ENCODE measurements around the gene MOAP1. TPM values are rescaled to one million over a fixed set of nuclear protein-coding genes. Genes with fewer than 3 reads are reported as not detected.

The MOAP1 gene
- total and polyA plus RNA-seq, 2 of the 8 experiments (the other 6 are each of a cell fraction or from before 2014, with no cell fraction given): 18.3 to 20.1 TPM

GRCh38 chr14:93186466-93186865 is 1.8 kb upstream of the MOAP1 start:
- TF ChIP-seq SUZ12 (IDR thresholded peaks at IDR 0.05; ENCODE audit: low read length): no peak
- TF ChIP-seq CEBPB (IDR thresholded peaks at IDR 0.05; ENCODE audit: low read depth, low read length): no peak
- TF ChIP-seq HDAC6 (IDR thresholded peaks at IDR 0.05; ENCODE audit: low read depth, low read length): no peak
- CTCF ChIA-PET (ENCODE audit: partially characterized antibody): interaction anchor here (0.8 to 1.4 kb wide), 3 partner anchors 10 to 81 kb away, joined by 3 to 11 read pairs (median 3); partner anchors contain the start of genes GON7 and UBR7

More at GRCh38 chr14:93186466-93186865, 1.8 kb upstream of the MOAP1 start:
- H3K9me3 ChIP-seq (ENCODE audit: insufficient read depth in 2 of 2, low read depth in 1 of 2, low read length in 1 of 2): no peaks in the 10 kb centered on the region
- H2BK20ac ChIP-seq (ENCODE audit: low read length): no peak overlapping the region
- H3K14ac ChIP-seq (ENCODE audit: insufficient read length): no peak overlapping the region
- no peak overlapping the region for H2BK120ac ChIP-seq (replicated peaks; ENCODE audit: low read depth, low read length)
- peaks cover 2% of the 10 kb centered on the region; the same call in 1 of the 2 replicates for H3K23me2 ChIP-seq (ENCODE audit: low read depth, low read length)
- no peaks in the 10 kb centered on the region for H3K27me3 ChIP-seq (replicated peaks in 1 of 4; ENCODE audit: control insufficient read depth in 3 of 4, extremely low read depth in 1 of 4, insufficient read depth in 3 of 4, low read length in 3 of 4)
- H2AFZ ChIP-seq (ENCODE audit: low read length): no peak overlapping the region
- H3K4me3 ChIP-seq (ENCODE audit: extremely low read depth in 1 of 4, insufficient read depth in 2 of 4, low read depth in 3 of 4, low read length in 4 of 4): no peak overlapping the region
- H3K18ac ChIP-seq (ENCODE audit: extremely low read depth, low read length): no peak overlapping the region
- H4K5ac ChIP-seq (ENCODE audit: insufficient read length, low read depth, low read length): no peak overlapping the region
- no peak overlapping the region for H4K91ac ChIP-seq (replicated peaks; ENCODE audit: insufficient read length, low read length)
- H3K79me2 ChIP-seq (ENCODE audit: control insufficient read depth in 1 of 2, insufficient read depth in 2 of 2, low read length in 2 of 2): peaks cover 4 to 23% of the 10 kb centered on the region in 2 experiments; a peak in 3 of 4 replicates
- 89% methylated on average over 6 of the region's 6 CpGs; no CpG with 5 or more reads in 1 of the 2 experiments for WGBS, 2 experiments (ENCODE audit: extremely low coverage in 1 of 2, insufficient coverage in 1 of 2, insufficient read length in 1 of 2, insufficient replicate concordance in 2 of 2, low coverage in 1 of 2, low lambda C conversion rate in 2 of 2, missing lambda C conversion rate in 1 of 2)
- no peak overlapping the region for H3K4me2 ChIP-seq (ENCODE audit: insufficient read depth in 1 of 2, low read depth in 2 of 2, low read length in 2 of 2)
- H2BK5ac ChIP-seq (ENCODE audit: low read depth, low read length): no peak overlapping the region
- POLR2A ChIA-PET (ENCODE audit: partially characterized antibody): interaction anchor here (1.4 kb wide), 1 partner anchor 10 kb away, joined by 4 read pairs; no protein-coding TSS in a partner anchor
- no peak for DNase-seq (ENCODE audit: low read depth in 1 of 2, low spot score in 2 of 2)
- H3K9ac ChIP-seq (replicated peaks in 1 of 4; ENCODE audit: extremely low read depth in 1 of 4, low read depth in 3 of 4, low read length in 3 of 4): no peak overlapping the region
- H3K56ac ChIP-seq (replicated peaks; ENCODE audit: insufficient read length, low read depth, low read length): no peak overlapping the region
- peaks cover 5% of the 10 kb centered on the region for H3K79me1 ChIP-seq (ENCODE audit: low read depth, low read length)
- no peak overlapping the region for H3K4ac ChIP-seq (replicated peaks; ENCODE audit: insufficient read length, low read depth, low read length)
- peaks cover 0 to 17% (median 0%) of the 10 kb centered on the region in 4 experiments; a peak in 3 of 8 replicates for H3K36me3 ChIP-seq (ENCODE audit: control insufficient read depth in 2 of 4, insufficient read depth in 4 of 4, low read length in 3 of 4)
- H3K23ac ChIP-seq (ENCODE audit: insufficient read length): no peak overlapping the region
- H2BK15ac ChIP-seq (ENCODE audit: low read length): no peak overlapping the region
- peaks cover 0 to 5% (median 2%) of the 10 kb centered on the region in 4 experiments; a peak in 3 of 7 replicates for H3K4me1 ChIP-seq (replicated peaks in 1 of 4; ENCODE audit: control insufficient read depth in 3 of 4, insufficient read depth in 4 of 4, low read length in 3 of 4)
- no peak for FAIRE-seq
- no peaks in the 10 kb centered on the region for H4K20me1 ChIP-seq (replicated peaks in 1 of 2; ENCODE audit: control insufficient read depth in 1 of 2, insufficient read depth in 2 of 2, low read length in 2 of 2)
- no peak overlapping the region for H4K8ac ChIP-seq (ENCODE audit: extremely low read depth, insufficient read depth, low read length)
- no peak overlapping the region for H2AK5ac ChIP-seq (ENCODE audit: low read depth, low read length)
- H2BK12ac ChIP-seq (ENCODE audit: low read depth, low read length): no peak overlapping the region
- no peak overlapping the region for H3K27ac ChIP-seq (ENCODE audit: low read depth, low read length)
